Osteocyte (in vitro differentiated cells): ENCODE measurements around the gene ARID3A. TPM values are rescaled to one million over a fixed set of nuclear protein-coding genes. Genes with fewer than 3 reads are reported as not detected.

Source experiments
- DNase-seq: peaks from one replicate; pipeline ENCODE4 v3.0.0; 2021; ENCODE audit warnings: mixed read lengths; ENCODE audit not compliant: unreplicated experiment; ENCODE audit errors: extremely low spot score
- H3K27ac Mint-ChIP-seq: one replicate; pipeline ENCODE4 v1.8.0; 2021; ENCODE audit warnings: mild to moderate bottlenecking, mixed read lengths; ENCODE audit not compliant: unreplicated experiment
- H3K27me3 Mint-ChIP-seq: one replicate; pipeline ENCODE4 v1.8.0; 2021; ENCODE audit warnings: mixed read lengths; ENCODE audit not compliant: unreplicated experiment
- H3K36me3 Mint-ChIP-seq: one replicate; pipeline ENCODE4 v1.8.0; 2021; ENCODE audit warnings: mixed read lengths; ENCODE audit not compliant: unreplicated experiment
- H3K4me1 Mint-ChIP-seq: one replicate; pipeline ENCODE4 v1.8.0; 2021; ENCODE audit warnings: mixed read lengths; ENCODE audit not compliant: unreplicated experiment
- H3K4me3 Mint-ChIP-seq: one replicate; pipeline ENCODE4 v1.8.0; 2021; ENCODE audit warnings: mild to moderate bottlenecking, moderate library complexity, mixed read lengths; ENCODE audit not compliant: unreplicated experiment
- H3K9me3 Mint-ChIP-seq: one replicate; pipeline ENCODE4 v1.8.0; 2021; ENCODE audit warnings: mixed read lengths; ENCODE audit not compliant: unreplicated experiment
- CTCF ChIP-seq: fragments of 200-600 bp; sonication (generic); IDR thresholded peaks from 2 replicates; pipeline ENCODE4 v1.5.0; 2021; ENCODE audit warnings: antibody characterized with exemption, mild to moderate bottlenecking, moderate library complexity
- total RNA-seq: library from RNA; stranded (reverse); gene quantifications from 2 replicates; pipeline ENCODE4 v1.2.1, GENCODE V29; 2021

ARID3A gene
- total RNA-seq, 1 donor from 2014 or later = 16.8 TPM

DNA sequence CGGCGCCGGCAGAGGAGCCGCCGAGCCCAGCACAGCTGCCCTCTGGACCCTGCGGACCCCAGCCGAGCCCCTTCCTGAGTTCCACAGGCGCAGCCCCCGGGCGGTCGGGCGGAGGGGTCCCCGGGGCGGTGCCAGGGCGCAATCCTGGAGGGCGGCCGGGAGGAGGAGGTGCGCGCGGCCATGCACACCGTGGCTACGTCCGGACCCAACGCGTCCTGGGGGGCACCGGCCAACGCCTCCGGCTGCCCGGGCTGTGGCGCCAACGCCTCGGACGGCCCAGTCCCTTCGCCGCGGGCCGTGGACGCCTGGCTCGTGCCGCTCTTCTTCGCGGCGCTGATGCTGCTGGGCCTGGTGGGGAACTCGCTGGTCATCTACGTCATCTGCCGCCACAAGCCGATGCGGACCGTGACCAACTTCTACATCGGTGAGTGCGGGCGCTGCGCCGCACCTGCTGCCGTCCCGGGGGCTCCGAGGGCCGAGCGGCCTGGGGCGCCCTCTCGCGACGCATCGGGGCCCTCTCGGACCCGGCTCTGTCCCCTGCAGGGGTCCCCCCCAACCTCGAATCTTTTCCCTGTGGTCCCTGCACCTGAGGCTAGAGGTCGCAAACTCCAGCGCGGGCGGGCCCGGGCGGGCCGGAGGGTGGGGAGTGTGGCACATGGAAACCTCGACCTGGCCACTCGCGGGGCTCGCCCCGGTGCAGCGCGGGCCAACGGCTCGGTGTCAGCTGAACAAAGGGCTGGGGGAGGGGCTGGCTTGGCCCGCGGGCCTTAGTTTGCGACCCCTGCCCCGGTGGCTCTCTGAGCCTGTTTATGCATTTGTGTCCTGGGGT, 8.3 kb upstream of the ARID3A start, which contains the start of gene KISS1R:
Gene KISS1R, plus strand, starts transcription at position 11 of the 829 bp plus-strand sequence. Its CDS starts 170 bp downstream, at position 181.
- peak; percentile 61 for TF ChIP-seq CTCF
- DNase-seq = no peak
- H3K9me3 Mint-ChIP-seq = no peaks in the 10 kb centered on the region
- H3K27me3 Mint-ChIP-seq = peaks cover 10% of the 10 kb centered on the region
- H3K4me3 Mint-ChIP-seq = no peak within 1 kb of the TSS
- no peak within 1 kb of the TSS for H3K27ac Mint-ChIP-seq
- peaks cover 14% of the 10 kb centered on the region for H3K4me1 Mint-ChIP-seq
- no peaks in the 10 kb centered on the region for H3K36me3 Mint-ChIP-seq

DNA sequence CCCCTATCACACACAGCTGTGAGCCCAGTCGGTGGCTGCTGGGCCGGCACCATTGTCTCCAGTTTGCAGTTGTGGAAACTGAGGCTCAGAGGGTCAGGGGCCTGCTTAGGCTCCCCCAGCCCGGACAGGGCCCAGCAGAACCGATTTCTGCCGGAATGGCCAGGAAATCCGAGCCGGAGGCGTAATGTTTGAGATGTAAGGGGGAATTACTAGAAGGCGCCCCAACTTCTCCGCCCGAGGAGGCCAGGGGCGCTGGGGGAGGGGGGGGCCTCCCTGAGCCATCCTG, 7.7 kb upstream of the ARID3A start:
- no peak for TF ChIP-seq CTCF
- H3K27me3 Mint-ChIP-seq = peaks cover 10% of the 10 kb centered on the region
- H3K36me3 Mint-ChIP-seq = no peaks in the 10 kb centered on the region
- DNase-seq = no peak
- H3K4me3 Mint-ChIP-seq = no peak overlapping the region
- no peak overlapping the region for H3K27ac Mint-ChIP-seq
- H3K9me3 Mint-ChIP-seq = no peaks in the 10 kb centered on the region
- peaks cover 14% of the 10 kb centered on the region for H3K4me1 Mint-ChIP-seq

- Mint-ChIP-seq H3K9me3 (no peaks in the 10 kb centered on the region), H3K4me1 (peaks cover 14% of the 10 kb centered on the region), H3K27ac (no peak overlapping the region), H3K4me3 (no peak overlapping the region), H3K36me3 (no peaks in the 10 kb centered on the region), H3K27me3 (peaks cover 10% of the 10 kb centered on the region)
- no peak for TF ChIP-seq CTCF
- DNase-seq = no peak
Observed at GRCh38 chr19:918481-919198, 7.2 kb upstream of the ARID3A start.

DNA sequence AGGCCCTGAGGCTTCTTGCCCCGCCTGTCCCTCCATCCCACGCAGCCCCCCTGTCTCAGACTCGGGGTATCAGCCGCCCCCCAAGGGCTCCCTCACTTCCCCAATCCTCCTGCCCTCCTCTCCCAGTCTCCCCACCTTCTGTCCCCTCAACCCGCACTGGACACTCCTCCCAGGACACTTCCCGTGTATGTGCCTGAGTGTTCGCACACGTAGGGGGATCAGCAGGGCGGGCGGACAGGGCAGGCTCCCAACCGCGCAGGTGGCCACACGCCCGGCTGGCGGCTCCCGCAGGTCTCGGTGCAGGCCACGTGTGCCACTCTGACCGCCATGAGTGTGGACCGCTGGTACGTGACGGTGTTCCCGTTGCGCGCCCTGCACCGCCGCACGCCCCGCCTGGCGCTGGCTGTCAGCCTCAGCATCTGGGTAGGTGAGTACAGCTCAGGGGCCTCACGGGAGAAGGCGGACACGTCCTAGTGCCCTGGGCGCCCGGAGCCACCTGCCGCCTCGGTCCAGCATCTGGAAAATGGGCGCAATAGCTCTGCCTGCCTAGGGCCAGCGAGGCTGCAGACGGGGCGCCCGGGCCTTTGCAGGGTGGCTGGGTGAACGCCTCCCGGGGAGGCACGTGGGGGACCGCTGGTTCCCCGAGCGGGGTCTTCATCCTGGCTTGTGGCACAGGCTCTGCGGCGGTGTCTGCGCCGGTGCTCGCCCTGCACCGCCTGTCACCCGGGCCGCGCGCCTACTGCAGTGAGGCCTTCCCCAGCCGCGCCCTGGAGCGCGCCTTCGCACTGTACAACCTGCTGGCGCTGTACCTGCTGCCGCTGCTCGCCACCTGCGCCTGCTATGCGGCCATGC, 6.4 kb upstream of the ARID3A start:
- no peak for TF ChIP-seq CTCF
- Mint-ChIP-seq H3K27me3 (peaks cover 10% of the 10 kb centered on the region), H3K27ac (no peak overlapping the region), H3K4me3 (no peak overlapping the region), H3K9me3 (no peaks in the 10 kb centered on the region), H3K4me1 (peaks cover 16% of the 10 kb centered on the region), H3K36me3 (no peaks in the 10 kb centered on the region)
- DNase-seq = no peak
